PC-3 (cell line): Measurements from ENCODE around the gene CARD11.

Experiments used
- CTCF ChIP-seq: fragments of 300-600 bp; sonication (generic); conservative IDR thresholded peaks from 2 replicates; pipeline ENCODE4 v1.5.1; 2017; ENCODE audit warnings: antibody characterized with exemption, low read depth, mild to moderate bottlenecking, low read length
- EZH2 ChIP-seq: fragments of 300-600 bp; sonication (generic); IDR thresholded peaks from one replicate; pipeline ENCODE4 v1.6.1; 2017; ENCODE audit warnings: antibody characterized with exemption, mild to moderate bottlenecking, low read length; ENCODE audit not compliant: unreplicated experiment

DNA sequence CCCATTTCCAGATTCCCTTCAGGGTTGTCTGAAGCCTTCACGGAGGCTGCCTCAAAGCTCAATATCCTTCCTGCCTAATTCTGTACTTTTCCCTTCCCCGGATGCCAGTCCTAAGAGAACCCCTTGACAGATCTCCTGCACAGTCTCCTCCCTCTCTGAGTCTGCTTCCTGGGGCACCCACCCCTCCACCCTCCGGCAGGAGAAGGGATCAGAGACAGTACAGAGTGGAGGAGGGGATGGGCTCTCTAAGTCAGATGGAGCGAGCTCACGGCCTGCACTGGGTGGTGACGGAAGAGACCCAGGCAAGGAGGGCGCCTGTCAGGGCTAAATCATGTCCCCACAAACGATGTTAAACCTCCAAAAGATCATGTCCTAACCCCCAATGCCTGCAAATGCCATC, 48.0 kb upstream of the CARD11 start:
- TF ChIP-seq CTCF (no peak), EZH2 (no peak)
